HepG2 (cell line): ENCODE data around the gene UNC13D. TPM values are rescaled to one million over a fixed set of nuclear protein-coding genes. Genes with fewer than 3 reads are reported as not detected.

Experiments
- ARNT ChIP-seq: fragments of 450-650 bp; IDR thresholded peaks from 2 replicates; pipeline ENCODE4 v1.6.1; 2017
- ATM ChIP-seq: fragments of 450-650 bp; IDR thresholded peaks from 2 replicates; pipeline ENCODE4 v1.7.1; 2017; ENCODE audit warnings: mild to moderate bottlenecking, borderline replicate concordance
- CAMTA2 ChIP-seq: sonication (generic); formaldehyde crosslinking; IDR thresholded peaks from 2 replicates; pipeline ENCODE4 v1.4.0; 2020; ENCODE audit warnings: mild to moderate bottlenecking, missing genetic modification reagents, borderline replicate concordance
- CC2D1A ChIP-seq: sonication (generic); formaldehyde crosslinking; IDR thresholded peaks from 2 replicates; pipeline ENCODE4 v1.8.1; 2023; ENCODE audit warnings: mild to moderate bottlenecking, missing genetic modification reagents
- ESRRA ChIP-seq: sonication (generic); formaldehyde crosslinking; IDR thresholded peaks from 2 replicates; pipeline ENCODE4 v1.5.1; 2020; ENCODE audit warnings: mild to moderate bottlenecking, low read depth, missing genetic modification reagents
- HIC2 ChIP-seq: sonication (generic); formaldehyde crosslinking; IDR thresholded peaks from 2 replicates; pipeline ENCODE4 v1.9.0; 2022; ENCODE audit warnings: low read depth, missing genetic modification reagents
- HOXA7 ChIP-seq: sonication (generic); formaldehyde crosslinking; IDR thresholded peaks from 2 replicates; pipeline ENCODE4 v1.8.1; 2022; ENCODE audit warnings: mild to moderate bottlenecking, missing genetic modification reagents, moderate library complexity
- MAZ ChIP-seq, 2 experiments: sonication (generic) in 1 of 2; formaldehyde crosslinking in 1 of 2; IDR thresholded peaks; 2 replicates each; pipeline versions ENCODE4 v1.5.0 to v1.6.1; 2012 to 2020; ENCODE audit warnings: low read depth in 2 of 2, mild to moderate bottlenecking in 2 of 2, borderline replicate concordance in 1 of 2, improper control_type of control experiment in 1 of 2, low read length in 1 of 2, missing genetic modification reagents in 1 of 2, moderate library complexity in 1 of 2
- MIER3 ChIP-seq: IDR thresholded peaks from 2 replicates; pipeline ENCODE4 v1.6.1; 2016; ENCODE audit warnings: missing compliant biosample characterization, borderline replicate concordance
- MTA3 ChIP-seq: sonication (generic); formaldehyde crosslinking; IDR thresholded peaks from 2 replicates; pipeline ENCODE4 v1.4.0; 2020; ENCODE audit warnings: missing genetic modification reagents
- NR2C2 ChIP-seq: sonication (generic); formaldehyde crosslinking; IDR thresholded peaks from 2 replicates; pipeline ENCODE4 v1.4.0; 2020; ENCODE audit warnings: missing genetic modification reagents, mild to moderate bottlenecking, moderate library complexity, borderline replicate concordance
- PHF5A ChIP-seq: IDR thresholded peaks from one replicate; pipeline ENCODE4 v1.6.1; 2018; ENCODE audit warnings: low read depth, missing genetic modification reagents; ENCODE audit not compliant: unreplicated experiment
- RCOR2 ChIP-seq: IDR thresholded peaks from 2 replicates; pipeline ENCODE4 v1.6.1; 2016; ENCODE audit warnings: missing biosample characterization, missing genetic modification reagents
- TBL1XR1 ChIP-seq: fragments of 150-350 bp; IDR thresholded peaks from 2 replicates; pipeline ENCODE4 v1.6.1; 2014; ENCODE audit warnings: borderline replicate concordance, low read length; ENCODE audit not compliant: partially characterized antibody
- TEAD2 ChIP-seq: sonication (generic); formaldehyde crosslinking; IDR thresholded peaks from 2 replicates; pipeline ENCODE4 v1.9.0; 2021; ENCODE audit warnings: missing genetic modification reagents
- YY1 ChIP-seq: IDR thresholded peaks from 2 replicates; pipeline ENCODE4 v1.6.1; 2011; ENCODE audit warnings: low read length, low read depth, moderate library complexity, mild to moderate bottlenecking; ENCODE audit not compliant: insufficient read depth, insufficient replicate concordance
- ZFP36L1 ChIP-seq: sonication (generic); formaldehyde crosslinking; IDR thresholded peaks from 2 replicates; pipeline ENCODE4 v1.8.0; 2022; ENCODE audit warnings: mild to moderate bottlenecking, missing genetic modification reagents, moderate library complexity
- ZFX ChIP-seq: sonication (generic); formaldehyde crosslinking; IDR thresholded peaks from 2 replicates; pipeline ENCODE4 v1.4.0; 2020; ENCODE audit warnings: mild to moderate bottlenecking, low read depth, missing genetic modification reagents, moderate library complexity
- ZNF160 ChIP-seq: sonication (generic); formaldehyde crosslinking; IDR thresholded peaks from 2 replicates; pipeline ENCODE4 v1.8.0; 2022; ENCODE audit warnings: mild to moderate bottlenecking, inconsistent platforms, missing genetic modification reagents
- ZNF367 ChIP-seq: sonication (generic); formaldehyde crosslinking; IDR thresholded peaks from 2 replicates; pipeline ENCODE4 v1.4.0; 2020; ENCODE audit warnings: missing genetic modification reagents, borderline replicate concordance
- ZNF549 ChIP-seq: sonication (generic); formaldehyde crosslinking; IDR thresholded peaks from 2 replicates; pipeline ENCODE4 v1.5.0; 2020; ENCODE audit warnings: missing genetic modification reagents
- ZNF564 ChIP-seq: sonication (generic); formaldehyde crosslinking; IDR thresholded peaks from 2 replicates; pipeline ENCODE4 v1.8.1; 2023; ENCODE audit warnings: mild to moderate bottlenecking, missing genetic modification reagents
- ZNF660 ChIP-seq: sonication (generic); formaldehyde crosslinking; IDR thresholded peaks from 2 replicates; pipeline ENCODE4 v1.5.1; 2020; ENCODE audit warnings: mild to moderate bottlenecking, low read depth, missing genetic modification reagents, borderline replicate concordance
- ZNF672 ChIP-seq: sonication (generic); formaldehyde crosslinking; IDR thresholded peaks from 2 replicates; pipeline ENCODE4 v1.8.1; 2022; ENCODE audit warnings: missing genetic modification reagents
- ZNF790 ChIP-seq: sonication (generic); formaldehyde crosslinking; IDR thresholded peaks from 2 replicates; pipeline ENCODE4 v1.8.0; 2022; ENCODE audit warnings: missing genetic modification reagents, mild to moderate bottlenecking, borderline replicate concordance
- ZNF891 ChIP-seq: sonication (generic); formaldehyde crosslinking; IDR thresholded peaks from 2 replicates; pipeline ENCODE4 v1.5.0; 2020; ENCODE audit warnings: mild to moderate bottlenecking, missing genetic modification reagents
- polyA plus RNA-seq, 8 experiments: library from polyadenylated mRNA; depleted of rRNA in 3 of 8; stranded (reverse) in 7 of 8; unstranded in 1 of 8; fragments of >200 nt; fragmentation: Illumina TruSeq in 4 of 8; extraction: Trizol in 4 of 8; gene quantifications; 2 replicates each; pipeline versions ENCODE4 v1.2.1 to v1.2.3, GENCODE V29; 2011 to 2016; ENCODE audit warnings: low read depth in 4 of 8, missing spikeins in 1 of 8, mixed read lengths in 1 of 8; ENCODE audit not compliant: insufficient read depth in 1 of 8
- total RNA-seq, 5 experiments: library from RNA; depleted of rRNA; stranded (reverse); fragments of >200 nt; fragmentation: Illumina TruSeq; extraction: Trizol; gene quantifications; 2 replicates each; pipeline ENCODE4 v1.2.3, GENCODE V29; 2016; ENCODE audit warnings: low read depth in 1 of 5

Gene UNC13D
- total and polyA plus RNA-seq, 2 of the 13 experiments (the other 11 are each of a cell fraction or from before 2014, with no cell fraction given) = 29.7 to 42.7 TPM

- TF ChIP-seq HIC2 (CRISPR knock-in tag) = peak; percentile 93
- no peak for TF ChIP-seq ZNF549
- TF ChIP-seq TBL1XR1 = no peak
- 0 out of 2 replicates have a peak, but pooled peaks have one; percentile 41 for TF ChIP-seq ZNF790 (CRISPR knock-in tag)
- TF ChIP-seq NR2C2 = peak; percentile 78
- peak; percentile 81; the same call in 1 of the 2 replicates for TF ChIP-seq MAZ (IDR thresholded peaks at IDR 0.05; ENCODE audit: borderline replicate concordance, low read depth, low read length)
- TF ChIP-seq MAZ (CRISPR knock-in tag; IDR thresholded peaks at IDR 0.05; ENCODE audit: low read depth) = peak; percentile 86
- no peak; the same call in 1 of the 2 replicates for TF ChIP-seq ZNF660 (CRISPR knock-in tag)
- TF ChIP-seq ZNF160 (CRISPR knock-in tag) = 0 out of 2 replicates have a peak, but pooled peaks have one; percentile 20
- peak; percentile 85 for TF ChIP-seq ESRRA (CRISPR knock-in tag)
- 0 out of 2 replicates have a peak, but pooled peaks have one; percentile 20 for TF ChIP-seq TEAD2 (CRISPR knock-in tag)
- no peak for TF ChIP-seq CC2D1A (CRISPR knock-in tag)
- TF ChIP-seq RCOR2 = peak; percentile 76; the same call in 1 of the 2 replicates
- TF ChIP-seq CAMTA2 (CRISPR knock-in tag) = no peak
- TF ChIP-seq ZNF891 (CRISPR knock-in tag) = no peak; the same call in 1 of the 2 replicates
- no peak for TF ChIP-seq MTA3 (CRISPR knock-in tag)
- TF ChIP-seq MIER3 (CRISPR knock-in tag) = 0 out of 2 replicates have a peak, but pooled peaks have one; percentile 47
- no peak for TF ChIP-seq YY1
- TF ChIP-seq ZNF367 = 0 out of 2 replicates have a peak, but pooled peaks have one; percentile 41
- peak; percentile 50; the same call in 1 of the 2 replicates for TF ChIP-seq ZFX
- no peak for TF ChIP-seq ARNT
- no peak for TF ChIP-seq ZFP36L1
- TF ChIP-seq PHF5A = no peak
- TF ChIP-seq HOXA7 = peak; percentile 59; the same call in 1 of the 2 replicates
- TF ChIP-seq ATM = no peak
- TF ChIP-seq ZNF564 (CRISPR knock-in tag) = peak; percentile 55; the same call in 1 of the 2 replicates
- TF ChIP-seq ZNF672 = no peak
Observed at GRCh38 chr17:75891605-75892555, 47.7 kb upstream of the UNC13D start (continued).
